Measurements from ENCODE around the gene RNU1-1. TPM values are rescaled to one million over a fixed set of nuclear protein-coding genes. Genes with fewer than 3 reads are reported as not detected.

Gene RNU1-1
- total and polyA plus RNA-seq, 2 donors from 2014 or later, result 26.8 to 8,605 TPM

DNA sequence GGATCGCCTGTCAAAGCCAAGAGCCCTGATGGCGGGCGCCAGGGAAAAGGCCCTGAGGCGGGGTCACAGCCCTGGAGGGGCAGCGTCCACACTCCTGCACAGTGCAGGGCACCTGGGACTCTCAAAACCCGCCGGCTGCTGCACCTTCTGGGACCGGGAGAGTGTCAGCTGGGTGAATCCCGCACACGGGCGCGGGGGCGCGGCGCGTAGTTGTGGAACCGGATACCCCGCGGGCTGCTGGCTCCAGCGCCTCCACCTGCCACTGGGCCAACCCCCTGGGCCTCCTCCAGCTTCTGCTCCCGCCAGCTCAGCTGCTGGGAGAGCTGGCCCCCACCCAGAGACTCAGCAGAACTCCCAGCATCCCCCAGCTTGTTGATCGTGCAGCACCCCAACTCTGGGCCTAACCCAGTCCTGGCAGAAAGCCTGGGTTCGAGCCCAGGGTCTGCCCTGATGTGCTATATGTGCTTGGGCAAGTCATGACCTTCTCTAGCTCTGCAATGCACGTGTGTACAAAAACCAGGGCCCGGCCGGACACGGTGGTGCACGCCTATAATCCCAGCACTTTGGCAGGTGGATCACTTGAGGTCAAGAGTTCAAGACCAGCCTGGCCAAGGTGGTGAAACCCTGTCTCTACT is 39.8 kb downstream of the RNU1-1 start:
- Histone ChIP-seq H3K27me3 (ENCODE audit: control insufficient read depth, insufficient read depth, low read length) (no peaks in the 10 kb centered on the region), H3K36me3 (ENCODE audit: control insufficient read depth in 2 of 3, insufficient read depth in 3 of 3, low read length in 3 of 3) (peaks cover 0 to 12% (median 2%) of the 10 kb centered on the region in 3 donors), H3K9ac (ENCODE audit: low read length in 3 of 3) (no peak overlapping the region), H3K27ac (ENCODE audit: low read depth in 2 of 2, low read length in 2 of 2) (no peak overlapping the region), H3K4me3 (ENCODE audit: low read length in 3 of 3) (no peak overlapping the region), H3K4me1 (ENCODE audit: control insufficient read depth in 2 of 3, insufficient read depth in 2 of 3, low read depth in 1 of 3, low read length in 3 of 3) (no peaks in the 10 kb centered on the region), H3K9me3 (ENCODE audit: control insufficient read depth in 2 of 3, insufficient read depth in 1 of 3, low read length in 3 of 3) (no peaks in the 10 kb centered on the region)
- DNase-seq (peak in 4 of 5 donors; percentile 48 to 60 (median 54)), FAIRE-seq (no peak)
- TF ChIP-seq, protein P1, sequence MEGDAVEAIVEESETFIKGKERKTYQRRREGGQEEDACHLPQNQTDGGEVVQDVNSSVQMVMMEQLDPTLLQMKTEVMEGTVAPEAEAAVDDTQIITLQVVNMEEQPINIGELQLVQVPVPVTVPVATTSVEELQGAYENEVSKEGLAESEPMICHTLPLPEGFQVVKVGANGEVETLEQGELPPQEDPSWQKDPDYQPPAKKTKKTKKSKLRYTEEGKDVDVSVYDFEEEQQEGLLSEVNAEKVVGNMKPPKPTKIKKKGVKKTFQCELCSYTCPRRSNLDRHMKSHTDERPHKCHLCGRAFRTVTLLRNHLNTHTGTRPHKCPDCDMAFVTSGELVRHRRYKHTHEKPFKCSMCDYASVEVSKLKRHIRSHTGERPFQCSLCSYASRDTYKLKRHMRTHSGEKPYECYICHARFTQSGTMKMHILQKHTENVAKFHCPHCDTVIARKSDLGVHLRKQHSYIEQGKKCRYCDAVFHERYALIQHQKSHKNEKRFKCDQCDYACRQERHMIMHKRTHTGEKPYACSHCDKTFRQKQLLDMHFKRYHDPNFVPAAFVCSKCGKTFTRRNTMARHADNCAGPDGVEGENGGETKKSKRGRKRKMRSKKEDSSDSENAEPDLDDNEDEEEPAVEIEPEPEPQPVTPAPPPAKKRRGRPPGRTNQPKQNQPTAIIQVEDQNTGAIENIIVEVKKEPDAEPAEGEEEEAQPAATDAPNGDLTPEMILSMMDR (IDR thresholded peaks at IDR 0.05; ENCODE audit: borderline replicate concordance, extremely low read depth, insufficient read depth), result no peak
- intact Hi-C loops (cut with DNase I), result no loop called here

DNA sequence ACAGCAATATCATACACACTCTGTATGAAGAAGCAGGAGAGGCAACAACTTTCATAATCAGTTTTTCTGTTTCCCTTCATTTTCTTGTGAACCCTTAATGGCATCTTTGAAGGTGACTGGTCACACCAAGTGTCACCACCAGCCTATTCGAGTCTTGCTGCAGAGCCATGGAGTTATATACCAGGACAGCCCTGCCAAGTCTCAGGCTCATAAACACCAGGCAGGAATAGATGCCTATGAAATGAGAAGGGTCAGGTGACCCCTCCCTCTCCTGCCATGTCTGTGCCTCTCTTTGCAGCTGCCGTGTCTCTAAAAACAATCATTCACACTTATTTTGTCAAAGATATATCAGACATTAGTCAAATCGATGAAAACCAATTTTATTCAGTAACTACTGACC is 45.5 kb downstream of the RNU1-1 start:
- intact Hi-C loops (cut with DNase I), result no loop called here
- FAIRE-seq (no peak), DNase-seq (no peak)
- Histone ChIP-seq H3K27ac (ENCODE audit: low read depth in 2 of 2, low read length in 2 of 2) (no peak overlapping the region), H3K36me3 (ENCODE audit: control insufficient read depth in 2 of 3, insufficient read depth in 3 of 3, low read length in 3 of 3) (peaks cover 0 to 3% (median 0%) of the 10 kb centered on the region in 3 donors), H3K4me3 (ENCODE audit: low read length in 3 of 3) (no peak overlapping the region), H3K4me1 (ENCODE audit: control insufficient read depth in 2 of 3, insufficient read depth in 2 of 3, low read depth in 1 of 3, low read length in 3 of 3) (no peaks in the 10 kb centered on the region), H3K27me3 (ENCODE audit: control insufficient read depth, insufficient read depth, low read length) (no peaks in the 10 kb centered on the region), H3K9ac (ENCODE audit: low read length in 3 of 3) (no peak overlapping the region), H3K9me3 (ENCODE audit: control insufficient read depth in 2 of 3, insufficient read depth in 1 of 3, low read length in 3 of 3) (no peaks in the 10 kb centered on the region)
- TF ChIP-seq, protein P1 (IDR thresholded peaks at IDR 0.05; ENCODE audit: borderline replicate concordance, extremely low read depth, insufficient read depth), result no peak

DNA sequence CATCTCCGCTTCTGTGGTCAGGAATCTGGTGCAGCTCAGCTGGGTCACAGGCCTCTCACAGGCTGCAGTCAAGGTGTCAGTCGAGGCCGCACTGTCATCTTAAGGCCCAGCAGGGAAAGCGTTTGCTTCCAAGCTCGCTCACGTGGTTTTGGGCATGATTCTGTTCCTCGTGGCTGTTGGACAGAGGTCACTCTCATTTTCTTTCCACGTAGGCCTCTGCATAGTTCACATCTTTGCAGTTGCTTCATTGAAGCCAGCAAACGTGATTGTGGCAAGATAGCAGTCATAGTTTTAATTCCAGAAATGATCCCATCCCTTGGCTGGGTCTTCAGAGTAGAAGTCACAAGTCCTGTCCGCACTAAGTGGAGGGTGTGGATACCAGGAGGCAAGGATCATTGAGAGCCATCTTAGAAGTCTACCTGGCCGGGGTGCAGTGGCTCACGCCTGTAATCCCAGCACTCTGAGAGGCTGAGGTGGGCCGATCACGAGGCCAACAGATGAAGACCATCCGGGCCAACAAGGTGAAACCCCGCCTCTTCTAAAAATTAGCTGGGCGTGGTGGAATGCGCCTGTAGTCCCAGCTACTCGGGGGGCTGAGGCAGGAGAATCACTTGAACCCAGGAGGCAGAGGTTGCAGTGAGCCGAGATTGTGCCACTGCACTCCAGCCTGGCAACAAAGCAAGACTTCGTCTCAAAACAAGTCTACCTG is 49.0 kb downstream of the RNU1-1 start:
- TF ChIP-seq, protein P1 (IDR thresholded peaks at IDR 0.05; ENCODE audit: borderline replicate concordance, extremely low read depth, insufficient read depth), result no peak
- Histone ChIP-seq H3K36me3 (ENCODE audit: control insufficient read depth in 2 of 3, insufficient read depth in 3 of 3, low read length in 3 of 3) (peaks cover 3 to 10% (median 3%) of the 10 kb centered on the region in 3 donors), H3K4me3 (ENCODE audit: low read length in 3 of 3) (no peak overlapping the region), H3K9ac (ENCODE audit: low read length in 3 of 3) (no peak overlapping the region), H3K4me1 (ENCODE audit: control insufficient read depth in 2 of 3, insufficient read depth in 2 of 3, low read depth in 1 of 3, low read length in 3 of 3) (no peaks in the 10 kb centered on the region), H3K27me3 (ENCODE audit: control insufficient read depth, insufficient read depth, low read length) (no peaks in the 10 kb centered on the region), H3K27ac (ENCODE audit: low read depth in 2 of 2, low read length in 2 of 2) (no peak overlapping the region), H3K9me3 (ENCODE audit: control insufficient read depth in 2 of 3, insufficient read depth in 1 of 3, low read length in 3 of 3) (no peaks in the 10 kb centered on the region)
- DNase-seq (no peak), FAIRE-seq (no peak)
- intact Hi-C loops (cut with DNase I), result no loop called here

Other genes starting within 250 kb of the RNU1-1 start
- 22.1 TPM for gene FBXO42, start 161.8 kb downstream of the RNU1-1 start, total RNA-seq
- gene FBXO42, start 161.8 kb downstream of the RNU1-1 start, polyA plus RNA-seq (ENCODE audit: insufficient read depth, low read depth, low replicate concordance), result 14.1 TPM
- gene SZRD1, start 147.0 kb downstream of the RNU1-1 start, total RNA-seq, result 127 TPM
- 77.3 TPM for gene SZRD1, start 147.0 kb downstream of the RNU1-1 start, polyA plus RNA-seq (ENCODE audit: insufficient read depth, low read depth, low replicate concordance)
- gene SPATA21, start 76.9 kb downstream of the RNU1-1 start, total RNA-seq, result not detected
- gene SPATA21, start 76.9 kb downstream of the RNU1-1 start, polyA plus RNA-seq (ENCODE audit: insufficient read depth, low read depth, low replicate concordance), result not detected
- 57.4 TPM for gene NECAP2, start 73.6 kb downstream of the RNU1-1 start, total RNA-seq
- 49.9 TPM for gene NECAP2, start 73.6 kb downstream of the RNU1-1 start, polyA plus RNA-seq (ENCODE audit: insufficient read depth, low read depth, low replicate concordance)
- gene NBPF1, start 99.3 kb upstream of the RNU1-1 start, total RNA-seq, result 56.3 TPM
- gene NBPF1, start 99.3 kb upstream of the RNU1-1 start, polyA plus RNA-seq (ENCODE audit: insufficient read depth, low read depth, low replicate concordance), result 8.0 TPM
- gene RNU1-3, start 152.7 kb upstream of the RNU1-1 start, total RNA-seq, result 8,605 TPM
- 26.8 TPM for gene RNU1-3, start 152.7 kb upstream of the RNU1-1 start, polyA plus RNA-seq (ENCODE audit: insufficient read depth, low read depth, low replicate concordance)
- gene RNU1-4, start 226.2 kb upstream of the RNU1-1 start, total RNA-seq, result 8,605 TPM
- gene RNU1-4, start 226.2 kb upstream of the RNU1-1 start, polyA plus RNA-seq (ENCODE audit: insufficient read depth, low read depth, low replicate concordance), result 26.8 TPM